ENCODE data around the gene RFK. TPM values are rescaled to one million over a fixed set of nuclear protein-coding genes. Genes with fewer than 3 reads are reported as not detected.

The RFK gene
- total RNA-seq, 1 donor from 2014 or later, result 28.7 TPM

GRCh38 chr9:76373173-76373783 lies 20.9 kb downstream of the RFK start:
- Histone ChIP-seq H3K4me3 (ENCODE audit: low read depth, low read length) (no peak overlapping the region), H3K27me3 (ENCODE audit: control insufficient read depth, insufficient read depth, low read length) (no peaks in the 10 kb centered on the region), H3K36me3 (ENCODE audit: control insufficient read depth, insufficient read depth, low read length) (no peaks in the 10 kb centered on the region)
- DNase-seq (ENCODE audit: low read depth) (peak; percentile 75), FAIRE-seq (no peak)
- TF ChIP-seq, protein P1, sequence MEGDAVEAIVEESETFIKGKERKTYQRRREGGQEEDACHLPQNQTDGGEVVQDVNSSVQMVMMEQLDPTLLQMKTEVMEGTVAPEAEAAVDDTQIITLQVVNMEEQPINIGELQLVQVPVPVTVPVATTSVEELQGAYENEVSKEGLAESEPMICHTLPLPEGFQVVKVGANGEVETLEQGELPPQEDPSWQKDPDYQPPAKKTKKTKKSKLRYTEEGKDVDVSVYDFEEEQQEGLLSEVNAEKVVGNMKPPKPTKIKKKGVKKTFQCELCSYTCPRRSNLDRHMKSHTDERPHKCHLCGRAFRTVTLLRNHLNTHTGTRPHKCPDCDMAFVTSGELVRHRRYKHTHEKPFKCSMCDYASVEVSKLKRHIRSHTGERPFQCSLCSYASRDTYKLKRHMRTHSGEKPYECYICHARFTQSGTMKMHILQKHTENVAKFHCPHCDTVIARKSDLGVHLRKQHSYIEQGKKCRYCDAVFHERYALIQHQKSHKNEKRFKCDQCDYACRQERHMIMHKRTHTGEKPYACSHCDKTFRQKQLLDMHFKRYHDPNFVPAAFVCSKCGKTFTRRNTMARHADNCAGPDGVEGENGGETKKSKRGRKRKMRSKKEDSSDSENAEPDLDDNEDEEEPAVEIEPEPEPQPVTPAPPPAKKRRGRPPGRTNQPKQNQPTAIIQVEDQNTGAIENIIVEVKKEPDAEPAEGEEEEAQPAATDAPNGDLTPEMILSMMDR (IDR thresholded peaks at IDR 0.05; ENCODE audit: insufficient read depth, low read length, severe bottlenecking), result no peak

DNA sequence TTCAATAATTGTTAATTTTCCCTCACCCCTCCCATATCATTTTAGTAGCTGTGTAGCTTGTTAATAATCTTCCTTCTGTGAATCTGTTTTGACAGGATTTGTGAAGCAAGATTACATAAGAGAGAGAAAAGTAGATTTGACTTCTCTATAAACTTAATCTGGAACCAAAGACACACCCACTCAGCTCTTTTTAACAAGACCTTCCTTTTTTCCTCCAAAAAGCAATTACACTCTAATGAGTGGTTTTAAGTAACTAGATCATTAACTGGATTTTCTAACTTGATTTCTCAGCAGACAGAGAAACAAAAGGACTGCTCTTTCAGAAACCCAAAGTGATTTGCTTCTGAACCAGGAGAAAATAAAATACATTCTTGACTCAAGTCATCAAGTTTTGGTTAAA lies 21.9 kb downstream of the RFK start:
- Histone ChIP-seq H3K4me3 (ENCODE audit: low read depth, low read length) (no peak overlapping the region), H3K36me3 (ENCODE audit: control insufficient read depth, insufficient read depth, low read length) (no peaks in the 10 kb centered on the region), H3K27me3 (ENCODE audit: control insufficient read depth, insufficient read depth, low read length) (no peaks in the 10 kb centered on the region)
- TF ChIP-seq, protein P1 (IDR thresholded peaks at IDR 0.05; ENCODE audit: insufficient read depth, low read length, severe bottlenecking), result no peak
- FAIRE-seq, result no peak
- no peak for DNase-seq (ENCODE audit: low read depth)

DNA sequence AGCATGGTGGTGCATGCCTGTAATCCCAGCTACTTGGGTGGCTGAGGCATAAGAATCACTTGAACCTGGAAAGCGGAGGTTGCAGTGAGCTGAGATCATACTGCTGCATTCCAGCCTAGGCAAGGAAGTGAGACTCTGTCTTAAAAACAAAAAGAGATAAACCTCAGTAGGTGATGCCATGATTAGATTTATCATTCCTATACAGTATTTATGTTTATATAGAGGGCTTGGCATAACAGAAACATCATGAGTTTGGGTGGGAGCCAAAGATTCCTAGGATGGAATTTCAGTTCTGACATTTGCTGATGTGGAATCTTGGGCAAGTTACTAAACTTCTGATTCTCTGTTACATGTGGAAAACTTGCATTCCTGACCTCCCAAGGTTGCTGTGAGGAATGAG lies 22.3 kb downstream of the RFK start:
- FAIRE-seq, result no peak
- TF ChIP-seq, protein P1 (IDR thresholded peaks at IDR 0.05; ENCODE audit: insufficient read depth, low read length, severe bottlenecking), result no peak
- Histone ChIP-seq H3K36me3 (ENCODE audit: control insufficient read depth, insufficient read depth, low read length) (no peaks in the 10 kb centered on the region), H3K27me3 (ENCODE audit: control insufficient read depth, insufficient read depth, low read length) (no peaks in the 10 kb centered on the region), H3K4me3 (ENCODE audit: low read depth, low read length) (no peak overlapping the region)
- DNase-seq (ENCODE audit: low read depth), result peak; percentile 55

GRCh38 chr9:76370396-76371023 lies 23.7 kb downstream of the RFK start:
- H3K4me3 ChIP-seq (ENCODE audit: low read depth, low read length), result no peak overlapping the region
- DNase-seq (ENCODE audit: low read depth), result no peak
- H3K36me3 ChIP-seq (ENCODE audit: control insufficient read depth, insufficient read depth, low read length), result no peaks in the 10 kb centered on the region
- no peaks in the 10 kb centered on the region for H3K27me3 ChIP-seq (ENCODE audit: control insufficient read depth, insufficient read depth, low read length)
- FAIRE-seq, result no peak
- TF ChIP-seq, protein P1 (IDR thresholded peaks at IDR 0.05; ENCODE audit: insufficient read depth, low read length, severe bottlenecking), result no peak

DNA sequence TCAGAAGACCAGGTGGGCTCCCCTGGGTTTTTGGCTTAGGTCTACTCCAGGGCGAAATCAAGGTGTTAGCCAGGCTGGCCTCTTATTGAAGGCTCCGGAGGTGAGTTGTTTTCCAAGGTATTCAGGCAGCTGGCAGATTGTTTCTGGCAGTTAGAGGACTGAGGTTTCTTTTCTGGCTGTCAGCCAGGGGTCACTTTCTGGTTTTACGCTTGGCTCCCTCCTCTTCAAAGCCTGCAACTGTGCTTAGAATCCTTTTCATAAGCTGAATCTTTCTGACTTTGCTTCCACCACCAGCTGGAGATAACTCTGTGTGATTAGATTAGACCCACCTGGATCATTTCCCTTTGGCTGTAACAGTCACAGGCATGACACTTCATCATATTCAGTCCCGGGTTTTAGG lies 24.6 kb downstream of the RFK start:
- H3K36me3 ChIP-seq (ENCODE audit: control insufficient read depth, insufficient read depth, low read length), result no peaks in the 10 kb centered on the region
- no peak for FAIRE-seq
- TF ChIP-seq, protein P1 (IDR thresholded peaks at IDR 0.05; ENCODE audit: insufficient read depth, low read length, severe bottlenecking), result no peak
- no peaks in the 10 kb centered on the region for H3K27me3 ChIP-seq (ENCODE audit: control insufficient read depth, insufficient read depth, low read length)
- DNase-seq (ENCODE audit: low read depth), result peak; percentile 24
- no peak overlapping the region for H3K4me3 ChIP-seq (ENCODE audit: low read depth, low read length)

- no peak for DNase-seq (ENCODE audit: low read depth)
- no peaks in the 10 kb centered on the region for H3K36me3 ChIP-seq (ENCODE audit: control insufficient read depth, insufficient read depth, low read length)
- H3K27me3 ChIP-seq (ENCODE audit: control insufficient read depth, insufficient read depth, low read length), result no peaks in the 10 kb centered on the region
- FAIRE-seq, result no peak
- H3K4me3 ChIP-seq (ENCODE audit: low read depth, low read length), result no peak overlapping the region
- TF ChIP-seq, protein P1 (IDR thresholded peaks at IDR 0.05; ENCODE audit: insufficient read depth, low read length, severe bottlenecking), result no peak
These were observed 28.0 kb downstream of the RFK start for GRCh38 chr9:76366275-76366674.

All from bronchial epithelial cell (primary cell).